WTC11 (cell line): ENCODE results near the gene SDHAF2. TPM values are rescaled to one million over a fixed set of nuclear protein-coding genes. Genes with fewer than 3 reads are reported as not detected.
A peak's percentile ranks its signal among the peaks of the same experiment; 100 is the strongest.

ENCODE experiments used
- ATAC-seq: fragments of 200-7000 bp; cut with Tn5 transposase; 2 replicates; pipeline ENCODE4 v1.10.0; 2021; ENCODE audit warnings: mild to moderate bottlenecking, moderate library complexity
- CTCF ChIA-PET: fragments of 300-600 bp; sonication (Branson Sonifier 250); formaldehyde crosslinking; loops from one replicate; lab custom pipeline; 2021; ENCODE audit warnings: antibody characterized with exemption; lab: Charles Lee
- POLR2A ChIA-PET: fragments of 350-600 bp; sonication (Branson Sonifier 250); formaldehyde crosslinking; loops from one replicate; lab custom pipeline; 2021; ENCODE audit warnings: antibody characterized with exemption; lab: Charles Lee
- DNase-seq: peaks from one replicate; pipeline ENCODE4 v3.0.0; 2021; ENCODE audit warnings: low spot score
- H3K27ac Mint-ChIP-seq: 2 replicates; pipeline ENCODE4 v1.8.0; 2021; ENCODE audit warnings: mixed read lengths
- H3K27me3 Mint-ChIP-seq: 2 replicates; pipeline ENCODE4 v1.8.0; 2021; ENCODE audit warnings: low read depth, mild to moderate bottlenecking, moderate library complexity, mixed read lengths
- H3K36me3 Mint-ChIP-seq: 2 replicates; pipeline ENCODE4 v1.8.0; 2021; ENCODE audit warnings: mixed read lengths
- H3K4me1 Mint-ChIP-seq: 2 replicates; pipeline ENCODE4 v1.8.0; 2022; ENCODE audit warnings: mixed read lengths
- H3K4me3 Mint-ChIP-seq: 2 replicates; pipeline ENCODE4 v1.8.0; 2021; ENCODE audit warnings: mild to moderate bottlenecking, moderate library complexity, mixed read lengths
- H3K9me3 Mint-ChIP-seq: 2 replicates; pipeline ENCODE4 v1.8.0; 2021; ENCODE audit warnings: mixed read lengths
- ATF1 ChIP-seq: sonication (generic); formaldehyde crosslinking; IDR thresholded peaks from 2 replicates; pipeline ENCODE4 v1.8.1; 2023; ENCODE audit warnings: mild to moderate bottlenecking, moderate library complexity, missing genetic modification reagents
- CREM ChIP-seq: sonication (generic); formaldehyde crosslinking; IDR thresholded peaks from 2 replicates; pipeline ENCODE4 v1.8.1; 2022; ENCODE audit warnings: mild to moderate bottlenecking, missing genetic modification reagents, moderate library complexity
- EMX1 ChIP-seq: fragments of 250-450 bp; sonication (Bioruptor Pico); IDR thresholded peaks from 2 replicates; pipeline ENCODE4 v1.8.0; 2021; ENCODE audit warnings: mild to moderate bottlenecking
- ESRRA ChIP-seq: sonication (generic); formaldehyde crosslinking; IDR thresholded peaks from 2 replicates; pipeline ENCODE4 v1.8.1; 2022; ENCODE audit warnings: mild to moderate bottlenecking, missing genetic modification reagents, borderline replicate concordance
- JUN ChIP-seq: sonication (generic); formaldehyde crosslinking; IDR thresholded peaks from 2 replicates; pipeline ENCODE4 v1.8.0; 2023; ENCODE audit warnings: mild to moderate bottlenecking, missing genetic modification reagents
- SMAD4 ChIP-seq: sonication (generic); formaldehyde crosslinking; IDR thresholded peaks from 2 replicates; pipeline ENCODE4 v1.8.0; 2022; ENCODE audit warnings: mild to moderate bottlenecking, missing genetic modification reagents
- TP53 ChIP-seq: sonication (generic); formaldehyde crosslinking; IDR thresholded peaks from 2 replicates; pipeline ENCODE4 v1.8.1; 2023; ENCODE audit warnings: mild to moderate bottlenecking, missing genetic modification reagents
- ZNF121 ChIP-seq: sonication (generic); formaldehyde crosslinking; IDR thresholded peaks from 2 replicates; pipeline ENCODE4 v1.8.0; 2023; ENCODE audit warnings: missing genetic modification reagents
- ZNF219 ChIP-seq: sonication (generic); formaldehyde crosslinking; IDR thresholded peaks from 2 replicates; pipeline ENCODE4 v1.8.0; 2023; ENCODE audit warnings: missing genetic modification reagents, mild to moderate bottlenecking, borderline replicate concordance
- ZNF317 ChIP-seq: sonication (generic); formaldehyde crosslinking; IDR thresholded peaks from 2 replicates; pipeline ENCODE4 v1.8.1; 2023; ENCODE audit warnings: low read depth, mild to moderate bottlenecking, moderate library complexity, missing genetic modification reagents, borderline replicate concordance
- total RNA-seq: library from RNA; stranded (reverse); gene quantifications from 3 replicates; pipeline ENCODE4 v1.2.3, GENCODE V29; 2021
- TF ChIP-seq, protein P1 (sequence below): fragments of 250-450 bp; sonication (Bioruptor Pico); IDR thresholded peaks from 2 replicates; pipeline ENCODE4 v1.9.0; 2021; ENCODE audit warnings: mild to moderate bottlenecking
- TF ChIP-seq, protein P2 (sequence below): sonication (generic); formaldehyde crosslinking; IDR thresholded peaks from 2 replicates; pipeline ENCODE4 v1.8.1; 2023; ENCODE audit warnings: mild to moderate bottlenecking, missing genetic modification reagents
- TF ChIP-seq, protein P3 (sequence below): sonication (generic); formaldehyde crosslinking; IDR thresholded peaks from 2 replicates; pipeline ENCODE4 v1.8.1; 2023; ENCODE audit warnings: mild to moderate bottlenecking, missing genetic modification reagents
- TF ChIP-seq, protein P4 (sequence below): sonication (generic); formaldehyde crosslinking; IDR thresholded peaks from 2 replicates; pipeline ENCODE4 v1.8.0; 2023; ENCODE audit warnings: missing genetic modification reagents, mild to moderate bottlenecking, borderline replicate concordance
- TF ChIP-seq, protein P5 (sequence below): sonication (generic); formaldehyde crosslinking; IDR thresholded peaks from 2 replicates; pipeline ENCODE4 v1.8.1; 2022; ENCODE audit warnings: mild to moderate bottlenecking, missing genetic modification reagents, moderate library complexity, borderline replicate concordance

SDHAF2 gene
- total RNA-seq, 1 experiment from 2014 or later: 36.5 TPM

DNA sequence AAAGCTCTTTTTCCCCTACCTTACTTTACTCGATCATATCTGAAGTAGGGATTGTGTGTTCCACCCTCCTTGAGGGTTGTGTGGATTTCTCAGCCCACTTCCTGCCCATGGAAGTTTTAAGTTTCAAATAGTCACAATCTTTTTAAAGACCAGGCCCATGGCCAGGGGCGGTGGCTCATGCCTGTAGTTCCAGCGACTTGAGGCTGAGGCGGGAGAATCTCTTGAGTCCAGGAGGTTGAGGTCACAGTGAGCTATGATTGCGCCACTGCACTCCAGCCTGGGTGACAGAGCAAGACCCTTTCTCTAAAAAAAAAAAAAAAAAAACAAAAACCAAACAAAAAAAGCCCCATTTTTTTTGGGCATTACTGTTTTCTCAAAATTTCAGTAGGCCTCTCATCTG, 42.4 kb downstream of the SDHAF2 start (continued):
- TF ChIP-seq, protein P1, sequence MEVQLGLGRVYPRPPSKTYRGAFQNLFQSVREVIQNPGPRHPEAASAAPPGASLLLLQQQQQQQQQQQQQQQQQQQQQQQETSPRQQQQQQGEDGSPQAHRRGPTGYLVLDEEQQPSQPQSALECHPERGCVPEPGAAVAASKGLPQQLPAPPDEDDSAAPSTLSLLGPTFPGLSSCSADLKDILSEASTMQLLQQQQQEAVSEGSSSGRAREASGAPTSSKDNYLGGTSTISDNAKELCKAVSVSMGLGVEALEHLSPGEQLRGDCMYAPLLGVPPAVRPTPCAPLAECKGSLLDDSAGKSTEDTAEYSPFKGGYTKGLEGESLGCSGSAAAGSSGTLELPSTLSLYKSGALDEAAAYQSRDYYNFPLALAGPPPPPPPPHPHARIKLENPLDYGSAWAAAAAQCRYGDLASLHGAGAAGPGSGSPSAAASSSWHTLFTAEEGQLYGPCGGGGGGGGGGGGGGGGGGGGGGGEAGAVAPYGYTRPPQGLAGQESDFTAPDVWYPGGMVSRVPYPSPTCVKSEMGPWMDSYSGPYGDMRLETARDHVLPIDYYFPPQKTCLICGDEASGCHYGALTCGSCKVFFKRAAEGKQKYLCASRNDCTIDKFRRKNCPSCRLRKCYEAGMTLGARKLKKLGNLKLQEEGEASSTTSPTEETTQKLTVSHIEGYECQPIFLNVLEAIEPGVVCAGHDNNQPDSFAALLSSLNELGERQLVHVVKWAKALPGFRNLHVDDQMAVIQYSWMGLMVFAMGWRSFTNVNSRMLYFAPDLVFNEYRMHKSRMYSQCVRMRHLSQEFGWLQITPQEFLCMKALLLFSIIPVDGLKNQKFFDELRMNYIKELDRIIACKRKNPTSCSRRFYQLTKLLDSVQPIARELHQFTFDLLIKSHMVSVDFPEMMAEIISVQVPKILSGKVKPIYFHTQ (CRISPR knock-in tag): no peak
- TF ChIP-seq ZNF317 (CRISPR knock-in tag) (no peak), CREM (CRISPR knock-in tag) (no peak), ZNF219 (CRISPR knock-in tag) (no peak), EMX1 (CRISPR knock-in tag) (no peak)
- TF ChIP-seq, protein P2, sequence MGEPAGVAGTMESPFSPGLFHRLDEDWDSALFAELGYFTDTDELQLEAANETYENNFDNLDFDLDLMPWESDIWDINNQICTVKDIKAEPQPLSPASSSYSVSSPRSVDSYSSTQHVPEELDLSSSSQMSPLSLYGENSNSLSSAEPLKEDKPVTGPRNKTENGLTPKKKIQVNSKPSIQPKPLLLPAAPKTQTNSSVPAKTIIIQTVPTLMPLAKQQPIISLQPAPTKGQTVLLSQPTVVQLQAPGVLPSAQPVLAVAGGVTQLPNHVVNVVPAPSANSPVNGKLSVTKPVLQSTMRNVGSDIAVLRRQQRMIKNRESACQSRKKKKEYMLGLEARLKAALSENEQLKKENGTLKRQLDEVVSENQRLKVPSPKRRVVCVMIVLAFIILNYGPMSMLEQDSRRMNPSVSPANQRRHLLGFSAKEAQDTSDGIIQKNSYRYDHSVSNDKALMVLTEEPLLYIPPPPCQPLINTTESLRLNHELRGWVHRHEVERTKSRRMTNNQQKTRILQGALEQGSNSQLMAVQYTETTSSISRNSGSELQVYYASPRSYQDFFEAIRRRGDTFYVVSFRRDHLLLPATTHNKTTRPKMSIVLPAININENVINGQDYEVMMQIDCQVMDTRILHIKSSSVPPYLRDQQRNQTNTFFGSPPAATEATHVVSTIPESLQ (CRISPR knock-in tag): no peak
- TF ChIP-seq, all 79 proteins: peak for 0

DNA sequence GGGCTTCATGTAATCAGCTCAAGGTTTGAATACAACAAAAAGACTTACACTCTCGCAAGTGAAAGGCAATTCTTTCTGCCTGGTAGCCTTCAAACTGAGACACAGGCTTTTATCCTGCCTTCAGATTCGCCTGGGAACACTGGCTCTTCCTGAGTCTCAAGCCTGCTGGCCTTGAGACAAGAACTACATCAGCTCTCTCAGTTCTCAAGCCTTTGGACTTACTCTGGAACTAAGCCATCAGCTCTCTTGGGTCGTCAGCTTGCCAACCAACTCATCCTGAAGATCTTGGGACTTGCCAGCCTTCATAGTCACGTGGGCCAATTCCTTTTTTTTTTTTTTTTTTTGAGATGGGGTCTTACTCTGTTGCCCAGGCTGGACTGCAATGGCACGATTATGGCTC, 42.9 kb downstream of the SDHAF2 start:
- DNase-seq (no peak), ATAC-seq (no peak)
- no peak overlapping the region for H3K4me3 Mint-ChIP-seq
- POLR2A ChIA-PET: interaction anchor here (0.6 to 0.7 kb wide), 2 partner anchors 308 to 1384 kb away, joined by 3 to 4 read pairs; no protein-coding TSS in a partner anchor
- H3K9me3 Mint-ChIP-seq: no peaks in the 10 kb centered on the region
- H3K36me3 Mint-ChIP-seq: peaks cover 14% of the 10 kb centered on the region; the same call in 1 of the 2 replicates
- CTCF ChIA-PET: interaction anchor here (0.6 to 2.9 kb wide), 9 partner anchors 10 to 191 kb away, joined by 3 to 17 read pairs (median 4); no protein-coding TSS in a partner anchor
- TF ChIP-seq, protein P3, sequence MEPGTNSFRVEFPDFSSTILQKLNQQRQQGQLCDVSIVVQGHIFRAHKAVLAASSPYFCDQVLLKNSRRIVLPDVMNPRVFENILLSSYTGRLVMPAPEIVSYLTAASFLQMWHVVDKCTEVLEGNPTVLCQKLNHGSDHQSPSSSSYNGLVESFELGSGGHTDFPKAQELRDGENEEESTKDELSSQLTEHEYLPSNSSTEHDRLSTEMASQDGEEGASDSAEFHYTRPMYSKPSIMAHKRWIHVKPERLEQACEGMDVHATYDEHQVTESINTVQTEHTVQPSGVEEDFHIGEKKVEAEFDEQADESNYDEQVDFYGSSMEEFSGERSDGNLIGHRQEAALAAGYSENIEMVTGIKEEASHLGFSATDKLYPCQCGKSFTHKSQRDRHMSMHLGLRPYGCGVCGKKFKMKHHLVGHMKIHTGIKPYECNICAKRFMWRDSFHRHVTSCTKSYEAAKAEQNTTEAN (CRISPR knock-in tag): no peak
- TF ChIP-seq ZNF121 (CRISPR knock-in tag): 0 out of 2 replicates have a peak, but pooled peaks have one; percentile 52
- TF ChIP-seq JUN (CRISPR knock-in tag): no peak
- H3K27me3 Mint-ChIP-seq: peaks cover 1% of the 10 kb centered on the region; the same call in 1 of the 2 replicates
- H3K27ac Mint-ChIP-seq: peak overlapping the region; percentile 78; the same call in 1 of the 2 replicates
- H3K4me1 Mint-ChIP-seq: peaks cover 4% of the 10 kb centered on the region; the same call in 1 of the 2 replicates

DNA sequence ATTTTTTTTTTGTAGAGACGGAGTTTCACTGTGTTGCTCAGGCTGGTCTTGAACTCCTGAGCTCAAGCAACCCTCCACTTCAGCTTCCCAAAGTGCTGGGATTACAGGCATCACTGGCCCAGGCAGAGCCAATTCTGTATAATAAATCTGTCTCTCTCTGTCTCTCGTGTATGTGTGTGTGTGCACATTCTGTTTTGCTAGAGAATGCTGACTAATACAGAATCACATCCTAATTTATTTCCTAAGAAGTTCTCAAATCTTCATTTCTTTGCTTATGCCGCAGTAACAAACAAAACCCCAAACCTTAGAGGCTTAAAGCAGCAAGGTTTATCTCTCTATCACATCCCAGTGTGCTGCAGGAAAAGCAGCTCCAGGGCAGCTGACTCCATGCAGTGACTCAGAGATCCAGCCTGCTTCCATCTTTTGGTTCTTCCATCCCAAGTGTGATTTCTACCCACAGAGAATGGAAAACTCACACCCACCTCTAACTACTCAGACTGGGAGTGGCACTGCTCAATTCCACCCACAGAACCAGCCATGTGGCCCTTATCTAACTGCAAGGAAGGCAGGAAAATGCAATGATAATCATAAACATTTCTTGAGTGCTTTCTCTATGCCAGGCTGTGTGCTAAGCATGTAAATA, 43.6 kb downstream of the SDHAF2 start:
- CTCF ChIA-PET: interaction anchor here (0.6 to 2.9 kb wide), 8 partner anchors 9 to 192 kb away, joined by 3 to 17 read pairs (median 4); no protein-coding TSS in a partner anchor
- TF ChIP-seq SMAD4 (CRISPR knock-in tag) (no peak), TP53 (CRISPR knock-in tag) (no peak), ATF1 (CRISPR knock-in tag) (no peak), ESRRA (CRISPR knock-in tag) (no peak)
- TF ChIP-seq, protein P3 (CRISPR knock-in tag): no peak
- TF ChIP-seq, protein P4, sequence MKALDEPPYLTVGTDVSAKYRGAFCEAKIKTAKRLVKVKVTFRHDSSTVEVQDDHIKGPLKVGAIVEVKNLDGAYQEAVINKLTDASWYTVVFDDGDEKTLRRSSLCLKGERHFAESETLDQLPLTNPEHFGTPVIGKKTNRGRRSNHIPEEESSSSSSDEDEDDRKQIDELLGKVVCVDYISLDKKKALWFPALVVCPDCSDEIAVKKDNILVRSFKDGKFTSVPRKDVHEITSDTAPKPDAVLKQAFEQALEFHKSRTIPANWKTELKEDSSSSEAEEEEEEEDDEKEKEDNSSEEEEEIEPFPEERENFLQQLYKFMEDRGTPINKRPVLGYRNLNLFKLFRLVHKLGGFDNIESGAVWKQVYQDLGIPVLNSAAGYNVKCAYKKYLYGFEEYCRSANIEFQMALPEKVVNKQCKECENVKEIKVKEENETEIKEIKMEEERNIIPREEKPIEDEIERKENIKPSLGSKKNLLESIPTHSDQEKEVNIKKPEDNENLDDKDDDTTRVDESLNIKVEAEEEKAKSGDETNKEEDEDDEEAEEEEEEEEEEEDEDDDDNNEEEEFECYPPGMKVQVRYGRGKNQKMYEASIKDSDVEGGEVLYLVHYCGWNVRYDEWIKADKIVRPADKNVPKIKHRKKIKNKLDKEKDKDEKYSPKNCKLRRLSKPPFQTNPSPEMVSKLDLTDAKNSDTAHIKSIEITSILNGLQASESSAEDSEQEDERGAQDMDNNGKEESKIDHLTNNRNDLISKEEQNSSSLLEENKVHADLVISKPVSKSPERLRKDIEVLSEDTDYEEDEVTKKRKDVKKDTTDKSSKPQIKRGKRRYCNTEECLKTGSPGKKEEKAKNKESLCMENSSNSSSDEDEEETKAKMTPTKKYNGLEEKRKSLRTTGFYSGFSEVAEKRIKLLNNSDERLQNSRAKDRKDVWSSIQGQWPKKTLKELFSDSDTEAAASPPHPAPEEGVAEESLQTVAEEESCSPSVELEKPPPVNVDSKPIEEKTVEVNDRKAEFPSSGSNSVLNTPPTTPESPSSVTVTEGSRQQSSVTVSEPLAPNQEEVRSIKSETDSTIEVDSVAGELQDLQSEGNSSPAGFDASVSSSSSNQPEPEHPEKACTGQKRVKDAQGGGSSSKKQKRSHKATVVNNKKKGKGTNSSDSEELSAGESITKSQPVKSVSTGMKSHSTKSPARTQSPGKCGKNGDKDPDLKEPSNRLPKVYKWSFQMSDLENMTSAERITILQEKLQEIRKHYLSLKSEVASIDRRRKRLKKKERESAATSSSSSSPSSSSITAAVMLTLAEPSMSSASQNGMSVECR (CRISPR knock-in tag): no peak
- TF ChIP-seq, protein P2 (CRISPR knock-in tag): no peak
- TF ChIP-seq, protein P5, sequence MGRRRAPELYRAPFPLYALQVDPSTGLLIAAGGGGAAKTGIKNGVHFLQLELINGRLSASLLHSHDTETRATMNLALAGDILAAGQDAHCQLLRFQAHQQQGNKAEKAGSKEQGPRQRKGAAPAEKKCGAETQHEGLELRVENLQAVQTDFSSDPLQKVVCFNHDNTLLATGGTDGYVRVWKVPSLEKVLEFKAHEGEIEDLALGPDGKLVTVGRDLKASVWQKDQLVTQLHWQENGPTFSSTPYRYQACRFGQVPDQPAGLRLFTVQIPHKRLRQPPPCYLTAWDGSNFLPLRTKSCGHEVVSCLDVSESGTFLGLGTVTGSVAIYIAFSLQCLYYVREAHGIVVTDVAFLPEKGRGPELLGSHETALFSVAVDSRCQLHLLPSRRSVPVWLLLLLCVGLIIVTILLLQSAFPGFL (CRISPR knock-in tag): no peak

More for the DNA sequence above, 43.6 kb downstream of the SDHAF2 start:
- H3K4me3 Mint-ChIP-seq: no peak overlapping the region
- no peak for DNase-seq
- H3K4me1 Mint-ChIP-seq: peaks cover 7% of the 10 kb centered on the region
- peaks cover 12% of the 10 kb centered on the region; the same call in 1 of the 2 replicates for H3K36me3 Mint-ChIP-seq
- peak overlapping the region; percentile 17; the same call in 1 of the 2 replicates for H3K27ac Mint-ChIP-seq
- no peaks in the 10 kb centered on the region for H3K9me3 Mint-ChIP-seq
- H3K27me3 Mint-ChIP-seq: peaks cover 3% of the 10 kb centered on the region; the same call in 1 of the 2 replicates
- no peak for ATAC-seq
- POLR2A ChIA-PET: no interaction called here
